K562 (cell line): ENCODE measurements around the gene RHEBL1. TPM values are rescaled to one million over a fixed set of nuclear protein-coding genes. Genes with fewer than 3 reads are reported as not detected.

Experiments
- ARID1B ChIP-seq: fragments of 450-650 bp; IDR thresholded peaks from 2 replicates; pipeline ENCODE4 v1.6.1; 2016; ENCODE audit warnings: antibody characterized with exemption, mild to moderate bottlenecking, inconsistent platforms
- CBFB ChIP-seq: sonication (generic); formaldehyde crosslinking; IDR thresholded peaks from 2 replicates; pipeline ENCODE4 v1.4.0; 2020; ENCODE audit warnings: mild to moderate bottlenecking, missing genetic modification reagents
- CHD1 ChIP-seq: fragments of 200-600 bp; sonication (generic); IDR thresholded peaks from one replicate; pipeline ENCODE4 v1.6.1; 2012; ENCODE audit warnings: mild to moderate bottlenecking, moderate library complexity, low read length, inconsistent platforms
- FIP1L1 ChIP-seq: fragments of 200-400 bp; formaldehyde crosslinking; IDR thresholded peaks from 2 replicates; pipeline ENCODE4 v1.6.1; 2018; ENCODE audit warnings: mild to moderate bottlenecking, low read depth, low read length; ENCODE audit not compliant: poor library complexity, severe bottlenecking
- NR1H2 ChIP-seq: sonication (generic); formaldehyde crosslinking; IDR thresholded peaks from 2 replicates; pipeline ENCODE4 v1.4.0; 2020; ENCODE audit warnings: mild to moderate bottlenecking, missing genetic modification reagents
- TARDBP ChIP-seq: fragments of 450-650 bp; IDR thresholded peaks from 2 replicates; pipeline ENCODE4 v1.6.1; 2016
- UBTF ChIP-seq, 2 experiments: IDR thresholded peaks; 2 replicates each; pipeline ENCODE4 v1.6.1; 2012; ENCODE audit warnings: improper control_type of control experiment in 2 of 2, low read depth in 2 of 2, low read length in 2 of 2, borderline replicate concordance in 1 of 2
- ZBTB34 ChIP-seq: fragments of 250-450 bp; sonication (Bioruptor Pico); IDR thresholded peaks from 2 replicates; pipeline ENCODE4 v1.8.0; 2021; ENCODE audit warnings: mild to moderate bottlenecking, moderate library complexity
- ZFP36 ChIP-seq: fragments of 150-350 bp; IDR thresholded peaks from 2 replicates; pipeline ENCODE4 v1.6.1; 2018; ENCODE audit warnings: low read length, low read depth; ENCODE audit not compliant: partially characterized antibody
- ZNF77 ChIP-seq: fragments of 250-450 bp; sonication (Bioruptor Pico); IDR thresholded peaks from 2 replicates; pipeline ENCODE4 v1.5.0; 2020
- polyA plus RNA-seq, 8 experiments: library from polyadenylated mRNA; depleted of rRNA in 4 of 8; stranded (reverse) in 5 of 8; unstranded in 3 of 8; fragments of >200 nt; fragmentation: Nextera tagmentation in 2 of 8; fragmentation: Illumina TruSeq in 1 of 8; extraction: Ambion mirVana in 2 of 8; extraction: Trizol in 1 of 8; gene quantifications; 2 replicates each; pipeline versions ENCODE4 v1.2.1 to v1.2.3, GENCODE V29; 2011 to 2014; ENCODE audit warnings: inconsistent platforms in 1 of 8, missing spikeins in 1 of 8
- total RNA-seq, 7 experiments: library from RNA; depleted of rRNA in 6 of 7; stranded (reverse); fragments of >200 nt in 6 of 7; fragmentation: Illumina TruSeq in 2 of 7; extraction: Trizol in 2 of 7; gene quantifications; 2 replicates each; pipeline versions ENCODE4 v1.2.1 to v1.2.3, GENCODE V29; 2011 to 2021; ENCODE audit warnings: low replicate concordance in 1 of 7
- TF ChIP-seq, protein P1 (sequence below): fragments of 450-650 bp; IDR thresholded peaks from 2 replicates; pipeline ENCODE4 v1.6.1; 2016; ENCODE audit warnings: mild to moderate bottlenecking, moderate library complexity

The RHEBL1 gene
- total and polyA plus RNA-seq, 9 of the 15 experiments (the other 6 are each of a cell fraction or from before 2014, with no cell fraction given), result 4.3 to 36.1 (median 8.2) TPM

DNA sequence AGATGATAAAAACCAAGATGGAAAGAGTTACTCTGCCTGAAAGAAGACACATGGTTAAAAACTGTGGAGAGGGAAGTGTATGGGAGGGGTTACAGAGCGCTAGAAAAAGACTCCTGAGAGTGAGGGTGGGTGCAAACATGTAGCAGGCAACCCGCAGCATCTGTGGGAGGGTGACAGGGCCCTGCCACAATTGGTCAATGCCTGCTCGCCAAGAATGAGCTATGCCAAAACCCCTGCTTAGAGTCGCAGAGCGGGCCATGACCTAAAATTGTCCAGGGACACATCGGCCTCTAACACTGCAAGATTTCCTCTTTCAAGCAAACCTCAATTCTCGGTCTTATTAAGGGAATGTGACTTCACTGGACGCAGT, 51.9 kb downstream of the RHEBL1 start (continued):
- TF ChIP-seq, protein P1, sequence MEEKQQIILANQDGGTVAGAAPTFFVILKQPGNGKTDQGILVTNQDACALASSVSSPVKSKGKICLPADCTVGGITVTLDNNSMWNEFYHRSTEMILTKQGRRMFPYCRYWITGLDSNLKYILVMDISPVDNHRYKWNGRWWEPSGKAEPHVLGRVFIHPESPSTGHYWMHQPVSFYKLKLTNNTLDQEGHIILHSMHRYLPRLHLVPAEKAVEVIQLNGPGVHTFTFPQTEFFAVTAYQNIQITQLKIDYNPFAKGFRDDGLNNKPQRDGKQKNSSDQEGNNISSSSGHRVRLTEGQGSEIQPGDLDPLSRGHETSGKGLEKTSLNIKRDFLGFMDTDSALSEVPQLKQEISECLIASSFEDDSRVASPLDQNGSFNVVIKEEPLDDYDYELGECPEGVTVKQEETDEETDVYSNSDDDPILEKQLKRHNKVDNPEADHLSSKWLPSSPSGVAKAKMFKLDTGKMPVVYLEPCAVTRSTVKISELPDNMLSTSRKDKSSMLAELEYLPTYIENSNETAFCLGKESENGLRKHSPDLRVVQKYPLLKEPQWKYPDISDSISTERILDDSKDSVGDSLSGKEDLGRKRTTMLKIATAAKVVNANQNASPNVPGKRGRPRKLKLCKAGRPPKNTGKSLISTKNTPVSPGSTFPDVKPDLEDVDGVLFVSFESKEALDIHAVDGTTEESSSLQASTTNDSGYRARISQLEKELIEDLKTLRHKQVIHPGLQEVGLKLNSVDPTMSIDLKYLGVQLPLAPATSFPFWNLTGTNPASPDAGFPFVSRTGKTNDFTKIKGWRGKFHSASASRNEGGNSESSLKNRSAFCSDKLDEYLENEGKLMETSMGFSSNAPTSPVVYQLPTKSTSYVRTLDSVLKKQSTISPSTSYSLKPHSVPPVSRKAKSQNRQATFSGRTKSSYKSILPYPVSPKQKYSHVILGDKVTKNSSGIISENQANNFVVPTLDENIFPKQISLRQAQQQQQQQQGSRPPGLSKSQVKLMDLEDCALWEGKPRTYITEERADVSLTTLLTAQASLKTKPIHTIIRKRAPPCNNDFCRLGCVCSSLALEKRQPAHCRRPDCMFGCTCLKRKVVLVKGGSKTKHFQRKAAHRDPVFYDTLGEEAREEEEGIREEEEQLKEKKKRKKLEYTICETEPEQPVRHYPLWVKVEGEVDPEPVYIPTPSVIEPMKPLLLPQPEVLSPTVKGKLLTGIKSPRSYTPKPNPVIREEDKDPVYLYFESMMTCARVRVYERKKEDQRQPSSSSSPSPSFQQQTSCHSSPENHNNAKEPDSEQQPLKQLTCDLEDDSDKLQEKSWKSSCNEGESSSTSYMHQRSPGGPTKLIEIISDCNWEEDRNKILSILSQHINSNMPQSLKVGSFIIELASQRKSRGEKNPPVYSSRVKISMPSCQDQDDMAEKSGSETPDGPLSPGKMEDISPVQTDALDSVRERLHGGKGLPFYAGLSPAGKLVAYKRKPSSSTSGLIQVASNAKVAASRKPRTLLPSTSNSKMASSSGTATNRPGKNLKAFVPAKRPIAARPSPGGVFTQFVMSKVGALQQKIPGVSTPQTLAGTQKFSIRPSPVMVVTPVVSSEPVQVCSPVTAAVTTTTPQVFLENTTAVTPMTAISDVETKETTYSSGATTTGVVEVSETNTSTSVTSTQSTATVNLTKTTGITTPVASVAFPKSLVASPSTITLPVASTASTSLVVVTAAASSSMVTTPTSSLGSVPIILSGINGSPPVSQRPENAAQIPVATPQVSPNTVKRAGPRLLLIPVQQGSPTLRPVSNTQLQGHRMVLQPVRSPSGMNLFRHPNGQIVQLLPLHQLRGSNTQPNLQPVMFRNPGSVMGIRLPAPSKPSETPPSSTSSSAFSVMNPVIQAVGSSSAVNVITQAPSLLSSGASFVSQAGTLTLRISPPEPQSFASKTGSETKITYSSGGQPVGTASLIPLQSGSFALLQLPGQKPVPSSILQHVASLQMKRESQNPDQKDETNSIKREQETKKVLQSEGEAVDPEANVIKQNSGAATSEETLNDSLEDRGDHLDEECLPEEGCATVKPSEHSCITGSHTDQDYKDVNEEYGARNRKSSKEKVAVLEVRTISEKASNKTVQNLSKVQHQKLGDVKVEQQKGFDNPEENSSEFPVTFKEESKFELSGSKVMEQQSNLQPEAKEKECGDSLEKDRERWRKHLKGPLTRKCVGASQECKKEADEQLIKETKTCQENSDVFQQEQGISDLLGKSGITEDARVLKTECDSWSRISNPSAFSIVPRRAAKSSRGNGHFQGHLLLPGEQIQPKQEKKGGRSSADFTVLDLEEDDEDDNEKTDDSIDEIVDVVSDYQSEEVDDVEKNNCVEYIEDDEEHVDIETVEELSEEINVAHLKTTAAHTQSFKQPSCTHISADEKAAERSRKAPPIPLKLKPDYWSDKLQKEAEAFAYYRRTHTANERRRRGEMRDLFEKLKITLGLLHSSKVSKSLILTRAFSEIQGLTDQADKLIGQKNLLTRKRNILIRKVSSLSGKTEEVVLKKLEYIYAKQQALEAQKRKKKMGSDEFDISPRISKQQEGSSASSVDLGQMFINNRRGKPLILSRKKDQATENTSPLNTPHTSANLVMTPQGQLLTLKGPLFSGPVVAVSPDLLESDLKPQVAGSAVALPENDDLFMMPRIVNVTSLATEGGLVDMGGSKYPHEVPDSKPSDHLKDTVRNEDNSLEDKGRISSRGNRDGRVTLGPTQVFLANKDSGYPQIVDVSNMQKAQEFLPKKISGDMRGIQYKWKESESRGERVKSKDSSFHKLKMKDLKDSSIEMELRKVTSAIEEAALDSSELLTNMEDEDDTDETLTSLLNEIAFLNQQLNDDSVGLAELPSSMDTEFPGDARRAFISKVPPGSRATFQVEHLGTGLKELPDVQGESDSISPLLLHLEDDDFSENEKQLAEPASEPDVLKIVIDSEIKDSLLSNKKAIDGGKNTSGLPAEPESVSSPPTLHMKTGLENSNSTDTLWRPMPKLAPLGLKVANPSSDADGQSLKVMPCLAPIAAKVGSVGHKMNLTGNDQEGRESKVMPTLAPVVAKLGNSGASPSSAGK, result peak; percentile 17; the same call in 1 of the 2 replicates
- no peak for TF ChIP-seq UBTF (IDR thresholded peaks at IDR 0.05; ENCODE audit: borderline replicate concordance in 1 of 2, low read depth in 2 of 2, low read length in 2 of 2)
- TF ChIP-seq ARID1B, result no peak
- TF ChIP-seq FIP1L1, result no peak
- peak; percentile 38 for TF ChIP-seq CHD1
- TF ChIP-seq ZFP36, result no peak
- no peak for TF ChIP-seq NR1H2 (CRISPR knock-in tag)
- TF ChIP-seq CBFB (CRISPR knock-in tag), result 0 out of 2 replicates have a peak, but pooled peaks have one; percentile 14
- no peak for TF ChIP-seq ZBTB34 (CRISPR knock-in tag)
- no peak for TF ChIP-seq TARDBP
- TF ChIP-seq ZNF77 (CRISPR knock-in tag), result no peak
